Glomerular visceral epithelial cell (primary cell): ENCODE results near the gene OBI1.

ENCODE experiments used
- DNase-seq: peaks from one replicate; pipeline ENCODE4 v3.0.0-alpha.2; 2016; ENCODE audit errors: extremely low spot score

OBI1 gene, protein sequence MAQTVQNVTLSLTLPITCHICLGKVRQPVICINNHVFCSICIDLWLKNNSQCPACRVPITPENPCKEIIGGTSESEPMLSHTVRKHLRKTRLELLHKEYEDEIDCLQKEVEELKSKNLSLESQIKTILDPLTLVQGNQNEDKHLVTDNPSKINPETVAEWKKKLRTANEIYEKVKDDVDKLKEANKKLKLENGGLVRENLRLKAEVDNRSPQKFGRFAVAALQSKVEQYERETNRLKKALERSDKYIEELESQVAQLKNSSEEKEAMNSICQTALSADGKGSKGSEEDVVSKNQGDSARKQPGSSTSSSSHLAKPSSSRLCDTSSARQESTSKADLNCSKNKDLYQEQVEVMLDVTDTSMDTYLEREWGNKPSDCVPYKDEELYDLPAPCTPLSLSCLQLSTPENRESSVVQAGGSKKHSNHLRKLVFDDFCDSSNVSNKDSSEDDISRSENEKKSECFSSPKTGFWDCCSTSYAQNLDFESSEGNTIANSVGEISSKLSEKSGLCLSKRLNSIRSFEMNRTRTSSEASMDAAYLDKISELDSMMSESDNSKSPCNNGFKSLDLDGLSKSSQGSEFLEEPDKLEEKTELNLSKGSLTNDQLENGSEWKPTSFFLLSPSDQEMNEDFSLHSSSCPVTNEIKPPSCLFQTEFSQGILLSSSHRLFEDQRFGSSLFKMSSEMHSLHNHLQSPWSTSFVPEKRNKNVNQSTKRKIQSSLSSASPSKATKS

DNA sequence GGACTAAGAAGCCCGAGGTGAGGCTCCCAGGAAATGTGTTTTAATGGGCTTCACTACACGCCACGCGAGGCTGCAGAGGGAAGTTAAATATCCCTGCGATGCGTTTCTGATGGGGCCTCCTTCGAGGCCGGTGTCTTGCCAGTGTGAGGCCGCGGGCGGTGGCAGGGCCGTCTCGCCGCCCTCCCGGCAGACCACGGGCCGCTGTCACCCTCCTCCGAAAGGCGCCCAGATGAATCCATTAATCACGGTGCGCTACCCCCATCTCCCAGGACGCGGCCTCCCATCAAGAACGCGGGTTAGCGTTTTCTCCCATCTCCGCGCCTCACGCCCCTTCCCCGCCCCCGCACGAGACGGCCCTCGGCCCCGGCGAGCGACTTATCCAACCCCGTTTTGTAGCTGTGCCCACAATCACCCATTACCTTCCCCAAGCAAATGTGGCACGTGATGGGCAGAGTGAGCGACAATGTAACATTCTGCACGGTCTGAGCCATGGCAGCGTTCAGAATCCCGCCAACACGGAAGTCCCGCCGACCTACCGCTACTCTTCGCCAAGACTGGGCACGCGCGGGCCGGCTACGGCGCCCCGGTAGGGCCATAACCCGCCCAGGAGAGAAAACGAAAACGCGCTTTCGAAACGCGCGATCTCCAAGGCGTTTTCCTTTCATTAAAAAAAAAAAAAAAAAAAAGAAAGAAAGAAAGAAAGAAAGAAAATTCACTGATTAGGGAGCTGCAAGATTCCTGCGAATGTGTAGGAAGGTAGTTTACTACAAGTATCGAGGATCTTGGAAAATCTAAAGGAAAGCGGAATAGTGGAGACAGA is at the start of gene OBI1:
TSS of gene OBI1 (minus strand) at position 526 of the 820 bp plus-strand sequence. CDS start at position 491, 35 bp downstream.
- DNase-seq: peak; percentile 87

DNA sequence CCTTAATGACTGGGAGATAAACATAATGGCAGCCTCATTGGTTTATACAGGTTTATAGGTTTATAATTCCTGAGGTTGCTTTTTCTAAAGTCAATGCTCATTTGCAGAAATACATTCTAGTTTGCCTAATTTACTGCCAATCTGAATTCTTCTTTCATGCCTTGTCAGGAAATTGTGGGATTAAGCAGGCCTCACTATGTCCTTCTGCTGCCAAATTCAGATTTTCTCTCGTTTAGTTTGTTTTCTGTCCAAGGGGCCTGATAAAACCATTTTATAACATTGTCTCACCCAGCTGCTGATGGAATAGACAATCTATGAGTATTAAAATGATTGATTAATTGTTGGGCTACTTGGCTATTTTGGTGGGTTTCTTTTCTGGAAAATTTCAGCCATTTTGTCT is 42.4 kb upstream of the OBI1 start:
- DNase-seq: no peak

DNA sequence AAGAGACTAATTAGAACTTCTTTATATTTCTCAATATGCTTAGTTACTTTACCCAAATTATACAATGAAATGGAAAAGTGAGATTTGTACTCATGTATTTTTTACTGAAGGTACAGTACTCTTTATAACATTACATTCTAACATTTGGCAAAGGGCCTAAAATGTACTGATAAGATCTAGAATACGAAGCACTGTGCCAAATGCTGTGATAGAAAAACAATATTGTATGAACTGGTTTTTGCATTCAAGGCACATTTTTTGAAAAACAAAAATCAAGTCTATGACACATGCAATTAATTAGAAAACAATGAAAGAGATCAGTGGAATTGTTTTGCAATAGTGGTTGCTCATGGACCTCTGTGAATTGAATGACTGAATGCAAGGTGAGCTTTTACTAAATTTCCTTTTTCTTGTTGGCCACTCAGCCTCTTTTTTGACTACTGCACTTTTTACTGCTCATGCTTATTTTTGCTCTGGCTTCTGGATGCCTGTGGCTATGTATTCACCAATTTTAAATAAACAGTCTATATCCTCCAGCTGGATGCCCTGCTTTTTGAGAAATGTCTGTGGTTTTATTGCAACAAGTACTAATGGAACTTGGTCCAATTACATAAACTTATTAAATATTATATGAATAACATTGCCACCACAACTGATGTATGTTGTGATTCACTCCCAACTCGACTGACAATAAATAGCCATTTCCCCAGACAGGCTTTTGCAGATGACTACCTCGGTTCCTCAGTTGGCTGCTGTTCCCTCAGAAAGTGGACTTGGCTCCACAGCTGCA is 41.4 kb upstream of the OBI1 start:
- DNase-seq: no peak

DNA sequence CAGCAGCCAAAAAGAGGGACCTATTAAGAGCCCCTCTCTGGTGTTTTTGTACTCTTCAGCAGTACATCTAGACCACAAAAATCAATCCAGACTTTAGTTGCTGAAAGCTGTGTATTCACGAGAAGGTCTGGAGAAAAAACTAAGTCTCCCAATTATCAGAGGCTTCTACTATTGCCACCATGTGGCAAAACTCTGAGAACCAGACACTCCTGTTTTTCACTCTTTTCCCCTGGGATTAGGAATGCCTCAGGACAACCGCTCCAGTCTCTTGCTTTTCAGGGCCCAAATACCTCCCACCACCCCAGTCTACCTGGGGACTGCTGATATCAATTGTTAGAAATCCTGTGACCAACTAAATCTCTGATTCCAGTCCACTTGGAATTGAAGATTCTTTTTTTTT is 30.1 kb upstream of the OBI1 start:
- DNase-seq: no peak

DNA sequence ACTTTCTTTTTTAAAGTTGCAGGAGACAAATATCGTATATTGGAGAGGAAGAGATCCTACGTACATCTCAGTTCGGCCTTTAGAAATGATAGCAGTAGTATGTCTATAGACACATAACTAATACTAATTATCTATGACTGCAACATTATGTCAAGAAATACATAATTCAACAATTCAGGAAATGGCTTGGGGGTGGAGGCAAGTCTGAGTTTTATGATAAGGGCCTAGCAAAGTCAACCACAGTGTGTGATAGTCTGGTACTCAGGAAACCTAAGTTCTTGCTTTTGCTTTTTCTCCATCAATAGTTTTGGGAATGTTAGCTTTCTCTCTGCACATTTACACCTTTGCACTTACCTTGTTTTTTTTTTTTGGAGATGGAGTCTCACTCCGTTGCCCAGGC is 27.5 kb upstream of the OBI1 start:
- no peak for DNase-seq

DNA sequence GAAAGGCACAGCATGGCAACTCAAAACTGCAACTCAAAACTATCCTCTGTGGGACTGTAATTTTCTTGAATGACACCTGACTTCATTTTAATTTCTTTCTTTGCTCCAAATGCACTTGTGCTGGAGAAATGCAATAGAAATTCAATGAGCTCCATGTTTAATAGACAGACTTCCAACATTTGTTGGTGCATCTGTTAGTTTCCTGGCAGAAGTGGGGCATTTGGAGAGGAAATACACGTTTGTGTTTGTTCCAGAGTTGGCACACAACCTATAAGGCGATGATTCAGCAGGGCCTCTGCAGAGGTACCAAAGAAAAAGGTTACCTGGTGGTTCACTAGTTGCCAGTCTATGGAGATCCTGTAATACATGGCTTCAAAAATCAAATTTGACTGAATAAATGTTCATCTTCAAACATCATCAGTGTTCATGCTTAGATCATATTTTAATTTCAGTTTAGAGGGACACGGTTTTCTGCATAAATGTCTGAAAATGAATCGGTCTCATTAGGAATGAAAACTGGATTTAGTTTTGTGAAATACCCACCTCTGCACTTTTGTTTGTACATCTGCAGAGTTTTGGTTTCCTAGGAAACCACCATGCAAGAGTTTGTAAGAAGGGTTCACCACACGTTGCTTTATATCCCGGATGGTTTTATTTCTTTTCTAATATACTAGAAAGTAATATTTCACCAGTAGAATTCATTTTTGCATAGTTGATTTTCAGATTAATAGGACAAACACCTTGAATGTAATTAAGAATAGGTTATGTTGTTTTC is 21.8 kb upstream of the OBI1 start:
- no peak for DNase-seq

DNA sequence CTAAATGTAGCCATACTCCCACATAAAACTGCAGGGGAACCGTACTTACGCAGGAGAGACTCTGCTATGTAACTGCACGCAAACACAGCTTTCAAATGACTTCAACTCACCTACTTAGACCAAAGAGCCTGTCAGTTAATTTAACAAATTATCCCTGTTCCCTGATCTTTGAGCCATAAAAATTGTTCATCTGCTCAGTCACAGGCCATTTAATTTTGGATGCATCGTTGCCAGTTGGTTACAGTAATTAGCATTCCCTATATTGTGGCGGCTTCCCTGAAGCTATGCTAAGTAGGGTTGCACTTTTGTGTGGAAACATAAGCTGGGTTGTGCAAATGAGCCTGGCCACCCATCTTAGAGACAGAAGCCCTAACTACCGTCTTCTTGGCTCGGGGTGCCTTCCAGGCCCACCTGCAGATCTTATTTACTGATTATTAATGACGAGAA is 21.2 kb upstream of the OBI1 start:
- DNase-seq: no peak

DNA sequence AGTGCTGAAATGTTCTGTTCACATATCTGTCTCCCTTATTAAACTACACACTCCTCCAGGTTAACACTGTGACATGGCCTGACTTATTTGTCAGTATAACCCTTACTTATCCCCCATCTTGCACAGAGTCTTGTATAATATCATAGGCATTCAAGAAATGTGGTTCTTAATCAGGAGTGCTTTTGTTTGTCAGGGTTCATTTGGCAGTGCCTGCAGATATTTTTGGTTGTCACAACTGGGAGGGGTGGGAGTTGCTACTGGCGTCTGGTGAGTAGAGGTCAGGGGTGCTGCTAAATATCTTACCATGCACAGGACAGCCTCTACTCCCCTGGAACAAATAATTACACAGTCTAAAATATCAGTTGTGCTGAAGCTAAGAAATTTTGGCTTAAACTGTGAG is 20.4 kb upstream of the OBI1 start:
- DNase-seq: no peak

DNA sequence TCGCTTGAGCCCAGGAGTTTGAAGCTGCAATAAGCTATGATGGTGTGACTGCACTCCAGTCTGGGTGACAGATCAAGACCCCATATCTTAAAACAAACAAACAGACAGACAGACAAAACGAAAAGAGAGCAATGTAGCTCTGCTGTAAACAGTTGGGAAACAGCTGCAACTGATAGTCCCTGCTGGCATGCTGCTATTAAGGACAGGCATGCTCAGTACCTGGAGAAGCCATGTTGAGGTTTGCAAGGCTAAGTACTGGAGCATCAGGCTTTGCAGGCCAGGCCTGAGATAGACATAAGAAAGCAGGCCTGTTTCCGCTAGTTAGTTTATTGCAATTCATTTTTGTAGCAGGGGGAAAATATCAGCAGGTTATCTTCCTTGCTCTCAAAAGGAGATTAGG is 16.2 kb upstream of the OBI1 start:
- DNase-seq: no peak

DNA sequence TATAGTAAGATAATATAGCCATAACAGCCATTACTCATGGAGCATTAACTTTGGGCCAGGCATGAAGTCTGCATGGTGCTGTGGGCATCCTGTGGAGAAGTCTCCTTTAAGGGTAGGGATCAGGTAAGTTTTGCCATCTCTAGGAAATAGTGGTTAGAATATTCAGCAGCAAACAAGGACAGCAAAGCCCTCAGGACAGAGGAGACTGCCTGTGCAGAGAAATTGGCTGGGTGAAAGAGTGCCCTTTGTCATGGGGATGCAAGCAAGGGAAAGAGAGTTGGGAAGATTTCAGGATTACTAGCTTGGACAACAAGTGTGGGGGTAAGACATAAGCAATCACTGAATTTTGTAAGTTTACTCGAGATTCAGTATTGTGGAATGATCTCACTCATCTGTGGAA is 15.7 kb upstream of the OBI1 start:
- DNase-seq: no peak

DNA sequence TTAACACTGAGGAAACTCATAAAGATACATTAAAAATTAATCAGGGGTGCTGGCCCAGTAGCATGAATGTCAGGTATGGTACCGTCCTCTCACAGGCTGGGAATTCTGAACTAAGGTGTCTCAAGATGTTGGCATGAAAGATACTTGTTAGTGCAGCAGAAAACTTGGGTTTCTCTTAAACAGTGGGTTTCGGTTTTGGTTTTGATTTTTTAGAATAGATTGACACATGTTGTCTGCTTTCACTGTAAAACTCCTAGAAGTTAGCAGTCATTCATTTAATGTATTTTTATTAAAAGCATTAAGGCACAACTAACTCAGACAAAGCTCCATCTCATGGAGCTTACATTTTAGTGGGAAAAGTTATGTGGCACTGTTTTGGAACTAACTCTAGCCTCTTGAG is 3.5 kb upstream of the OBI1 start:
- DNase-seq: no peak

DNA sequence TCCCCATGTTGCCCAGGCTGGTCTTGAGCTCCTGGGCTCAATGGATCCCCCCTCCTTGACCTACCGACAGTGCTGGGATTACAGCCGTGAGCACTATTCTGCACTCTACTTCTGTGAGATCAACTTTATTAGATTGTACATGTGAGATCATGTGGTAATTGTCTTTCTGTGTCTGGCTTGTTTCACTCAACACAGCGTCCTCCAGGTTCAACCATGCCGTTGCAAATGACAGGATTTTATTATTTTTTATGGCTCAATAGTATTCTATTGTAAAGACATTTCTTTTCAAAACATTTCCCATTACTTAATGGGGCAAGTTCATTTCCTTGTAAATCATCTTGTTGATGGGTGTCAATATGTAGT is 1.5 kb upstream of the OBI1 start:
- no peak for DNase-seq

DNA sequence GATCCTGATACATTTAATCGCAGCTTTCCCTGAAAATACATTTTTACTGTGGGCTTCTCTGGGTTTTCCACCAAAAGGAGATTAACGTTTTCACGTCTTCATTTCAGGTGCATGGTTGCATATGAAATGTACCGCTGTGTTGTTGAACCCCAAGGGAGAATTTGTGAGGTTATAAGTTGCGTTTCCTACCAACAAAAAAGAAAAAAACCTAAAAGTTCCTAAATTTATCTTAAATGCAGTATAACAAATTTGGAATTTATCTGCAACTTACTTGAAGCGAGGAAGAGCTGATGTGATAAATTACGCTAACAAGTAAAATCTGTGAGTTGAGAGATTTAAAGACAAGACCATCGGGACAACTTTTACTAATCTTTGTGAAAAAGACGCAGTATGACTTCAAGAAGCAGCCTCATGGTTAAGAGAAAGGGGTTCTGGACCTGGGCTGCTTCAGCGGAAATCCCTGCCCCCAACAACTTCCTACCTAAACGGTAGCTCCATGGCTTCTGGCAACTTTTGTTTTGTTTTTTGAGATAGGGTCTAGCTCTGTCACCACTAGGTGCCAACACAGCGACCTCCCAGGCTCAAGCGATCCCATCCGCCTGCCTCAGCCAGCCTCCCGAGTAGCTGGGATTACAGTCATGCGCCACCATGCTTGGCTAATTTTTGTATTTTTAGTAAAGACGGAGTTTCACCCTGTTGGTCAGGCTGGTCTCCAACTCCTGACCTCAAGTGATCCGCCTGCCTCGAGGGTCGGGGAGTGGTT is 958 bp upstream of the OBI1 start:
- DNase-seq: peak; percentile 6

DNA sequence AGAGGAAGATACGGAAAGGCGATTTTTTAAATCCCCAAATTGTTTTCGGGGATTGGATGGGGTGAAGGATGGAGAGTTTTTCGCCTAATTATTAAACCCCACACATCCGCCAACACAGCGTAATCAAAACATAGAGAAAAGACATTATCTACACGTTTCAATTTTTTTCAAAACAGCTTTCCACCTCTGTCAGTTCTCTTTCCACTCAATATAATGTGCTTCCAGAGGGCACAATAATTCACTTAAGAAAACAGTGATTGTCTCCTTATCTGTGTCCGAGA is 435 bp upstream of the OBI1 start:
- peak; percentile 4 for DNase-seq

DNA sequence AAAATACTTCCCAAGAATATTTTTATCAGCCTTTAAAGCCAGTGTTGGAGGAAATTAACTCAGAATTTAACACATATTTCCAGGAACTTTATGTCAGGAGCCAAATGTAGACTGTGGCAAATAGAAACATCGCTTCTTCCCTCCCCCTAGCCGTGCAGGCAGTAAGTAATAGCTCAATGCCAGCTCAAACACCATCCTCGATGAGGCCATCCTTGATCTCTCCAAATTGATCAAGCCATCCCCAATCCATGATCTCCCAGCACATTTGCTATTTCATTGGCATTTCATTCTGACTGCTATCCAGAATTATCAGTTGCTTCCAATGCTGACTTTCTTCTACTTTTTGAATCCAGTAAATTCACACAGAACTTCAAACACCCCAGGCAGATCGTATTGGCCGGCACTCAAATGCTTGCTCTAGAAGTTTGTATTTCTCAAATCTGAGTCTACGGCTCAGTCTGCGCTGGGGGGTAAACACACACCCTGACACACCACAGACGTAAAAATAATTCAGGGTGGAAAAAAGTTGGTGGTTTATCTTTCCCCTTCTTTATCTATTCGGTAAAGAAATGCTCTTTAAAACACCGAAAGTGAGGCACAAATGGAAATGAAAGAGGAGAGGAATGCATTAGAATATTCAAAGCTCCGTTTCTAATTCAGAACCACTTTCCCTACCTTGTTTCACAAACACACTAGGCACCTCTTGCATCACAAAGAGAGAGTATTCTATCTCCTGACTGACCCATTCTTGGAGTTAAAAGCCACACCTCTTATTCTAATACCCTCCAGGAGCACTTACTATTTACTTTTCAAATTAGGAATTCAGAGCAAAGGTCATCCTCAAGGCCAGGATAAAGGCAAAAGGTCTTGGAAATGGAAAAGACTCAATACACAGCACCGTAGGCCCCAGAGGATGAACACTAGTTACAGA is 991 bp downstream of the OBI1 start:
- DNase-seq: no peak

DNA sequence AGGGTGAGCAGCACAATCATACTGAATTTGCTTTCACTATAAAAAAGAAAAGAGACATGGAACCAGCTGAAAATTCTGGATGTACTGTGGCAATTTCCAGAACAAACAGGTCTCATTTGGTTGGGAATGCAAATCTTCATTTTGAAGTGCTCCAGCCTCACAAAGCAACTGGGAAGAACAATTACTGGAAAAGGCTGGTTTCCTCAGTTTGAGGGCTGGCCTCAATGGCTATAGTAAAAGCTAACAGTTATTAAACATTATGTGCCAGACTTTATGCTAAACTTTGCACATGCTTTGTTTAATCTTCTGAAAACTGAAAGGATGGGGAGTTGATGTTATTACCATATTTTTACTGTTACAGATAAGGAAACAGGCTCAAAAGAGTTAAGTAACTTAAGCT is 3.0 kb downstream of the OBI1 start:
- DNase-seq: no peak

DNA sequence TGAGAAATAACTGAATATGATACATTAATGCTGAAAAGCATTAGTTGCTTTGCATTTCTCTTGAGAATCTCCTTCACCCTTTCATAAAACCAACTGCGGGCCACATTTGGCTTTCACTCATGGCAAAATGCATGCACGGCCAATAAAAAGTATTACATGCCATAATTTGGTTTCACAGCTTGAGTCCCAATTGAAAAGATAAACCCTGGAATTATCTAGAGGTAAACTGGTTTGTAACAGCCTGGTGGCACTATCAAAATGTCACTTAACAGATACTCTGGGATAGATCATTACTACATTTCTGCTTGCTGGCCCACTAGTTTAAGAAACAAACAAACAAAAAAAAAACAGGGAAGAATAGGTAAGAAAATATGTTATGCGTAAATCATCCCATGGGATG is 3.9 kb downstream of the OBI1 start:
- DNase-seq: no peak

DNA sequence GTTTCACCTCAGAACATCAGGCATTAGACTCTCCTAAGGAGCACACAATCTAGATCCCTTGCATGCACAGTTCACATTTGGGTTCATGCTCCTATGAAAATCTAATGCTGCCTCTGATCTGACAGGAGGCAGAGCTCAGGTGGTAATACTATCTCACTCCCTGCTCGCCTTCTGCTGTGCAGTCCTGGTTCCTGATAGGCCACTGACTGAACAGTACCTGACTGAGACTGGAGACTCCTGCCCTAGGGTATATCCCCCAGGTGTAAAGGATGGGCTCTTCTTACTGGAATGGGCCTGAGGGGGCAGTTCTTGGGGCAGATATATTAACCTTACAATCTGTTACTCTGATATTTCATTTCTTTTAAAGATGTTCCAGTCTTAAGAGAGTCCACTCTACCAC is 6.3 kb downstream of the OBI1 start:
- no peak for DNase-seq

DNA sequence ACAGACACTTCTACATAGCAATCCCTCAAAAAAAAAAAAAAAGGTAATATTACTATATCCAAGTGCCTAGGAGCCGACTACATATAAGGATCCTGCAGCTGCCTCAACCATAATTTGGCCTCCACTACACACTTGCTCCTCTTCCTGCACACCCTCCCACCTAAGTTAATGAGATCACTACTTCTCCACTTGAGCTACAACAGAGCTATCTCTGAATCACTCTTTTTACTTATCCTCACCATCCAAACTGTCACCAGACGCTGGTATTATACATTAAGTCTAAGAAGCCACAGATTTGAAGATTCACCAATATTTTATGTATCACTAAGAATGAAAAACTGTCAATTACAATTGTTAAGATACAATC is 8.3 kb downstream of the OBI1 start:
- DNase-seq: no peak
